H9 (cell line): Measurements from ENCODE around the gene PKN3. TPM values are rescaled to one million over a fixed set of nuclear protein-coding genes. Genes with fewer than 3 reads are reported as not detected.
A peak's percentile ranks its signal among the peaks of the same experiment; 100 is the strongest.

Experiments
- DNase-seq: peaks from one replicate; pipeline ENCODE4 v3.0.0-alpha.2; 2017
- H2AFZ ChIP-seq: one replicate; pipeline ENCODE4 v1.6.1; 2013; ENCODE audit warnings: mild to moderate bottlenecking, low read length, control low read depth, moderate library complexity
- H2AK5ac ChIP-seq: 2 replicates; pipeline ENCODE4 v1.6.1; 2013; ENCODE audit warnings: low read length, control low read depth, mixed read lengths; ENCODE audit not compliant: insufficient read length
- H2BK120ac ChIP-seq: one replicate; pipeline ENCODE4 v1.6.1; 2013; ENCODE audit warnings: low read depth, mild to moderate bottlenecking, low read length, control low read depth, inconsistent platforms; ENCODE audit not compliant: poor library complexity, severe bottlenecking
- H2BK12ac ChIP-seq: 2 replicates; pipeline ENCODE4 v1.6.1; 2013; ENCODE audit warnings: low read length, control low read depth, mixed read lengths, low read depth; ENCODE audit not compliant: insufficient read length
- H2BK15ac ChIP-seq: 2 replicates; pipeline ENCODE4 v1.6.1; 2013; ENCODE audit warnings: low read depth, low read length, control low read depth
- H2BK20ac ChIP-seq: one replicate; pipeline ENCODE4 v1.6.1; 2013; ENCODE audit warnings: low read depth, mild to moderate bottlenecking, low read length, control low read depth, inconsistent platforms; ENCODE audit not compliant: poor library complexity, severe bottlenecking
- H2BK5ac ChIP-seq: 2 replicates; pipeline ENCODE4 v1.6.1; 2013; ENCODE audit warnings: low read length, control low read depth, mixed read lengths; ENCODE audit not compliant: insufficient read length
- H3K14ac ChIP-seq: 2 replicates; pipeline ENCODE4 v1.6.1; 2013; ENCODE audit warnings: low read length, control low read depth; ENCODE audit not compliant: insufficient read depth
- H3K18ac ChIP-seq: 2 replicates; pipeline ENCODE4 v1.6.1; 2013; ENCODE audit warnings: low read depth, mild to moderate bottlenecking, mixed read lengths, low read length, control low read depth; ENCODE audit not compliant: insufficient read length
- H3K23ac ChIP-seq: 2 replicates; pipeline ENCODE4 v1.6.1; 2013; ENCODE audit warnings: low read length, control low read depth, mixed read lengths, low read depth; ENCODE audit not compliant: insufficient read length
- H3K23me2 ChIP-seq: 2 replicates; pipeline ENCODE4 v1.6.1; 2013; ENCODE audit warnings: low read depth, mild to moderate bottlenecking, mixed read lengths, low read length, control low read depth; ENCODE audit not compliant: insufficient read length, poor library complexity, severe bottlenecking
- H3K27ac ChIP-seq: 2 replicates; pipeline ENCODE4 v1.5.1; 2013; ENCODE audit warnings: low read length, control low read depth, mixed read lengths, low read depth; ENCODE audit not compliant: insufficient read length
- H3K27me3 ChIP-seq: 2 replicates; pipeline ENCODE4 v1.6.1; 2013; ENCODE audit warnings: low read length, control low read depth, inconsistent platforms; ENCODE audit not compliant: insufficient read depth
- H3K4ac ChIP-seq: 2 replicates; pipeline ENCODE4 v1.6.1; 2013; ENCODE audit warnings: low read depth, mild to moderate bottlenecking, control low read depth, inconsistent platforms, low read length, moderate library complexity
- H3K4me1 ChIP-seq: 2 replicates; pipeline ENCODE4 v1.6.1; 2013; ENCODE audit warnings: low read length, control low read depth, inconsistent platforms; ENCODE audit not compliant: insufficient read depth
- H3K4me2 ChIP-seq: 2 replicates; pipeline ENCODE4 v1.6.1; 2013; ENCODE audit warnings: low read length, control low read depth, mixed read lengths; ENCODE audit not compliant: insufficient read length, insufficient read depth
- H3K56ac ChIP-seq: 2 replicates; pipeline ENCODE4 v1.6.1; 2013; ENCODE audit warnings: low read depth, mild to moderate bottlenecking, mixed read lengths, low read length, control low read depth; ENCODE audit not compliant: insufficient read length
- H3K79me1 ChIP-seq: 2 replicates; pipeline ENCODE4 v1.6.1; 2013; ENCODE audit warnings: low read depth, mild to moderate bottlenecking, moderate library complexity, low read length, control low read depth, inconsistent platforms; ENCODE audit not compliant: insufficient read depth, poor library complexity, severe bottlenecking
- H3K79me2 ChIP-seq: 2 replicates; pipeline ENCODE4 v1.6.1; 2013; ENCODE audit warnings: low read length, control low read depth, inconsistent platforms; ENCODE audit not compliant: insufficient read depth
- H3K9ac ChIP-seq: 2 replicates; pipeline ENCODE4 v1.6.1; 2013; ENCODE audit warnings: low read length, control low read depth, mixed read lengths; ENCODE audit not compliant: insufficient read length; ENCODE audit errors: extremely low read depth
- H3K9me3 ChIP-seq: one replicate; pipeline ENCODE4 v1.6.1; 2013; ENCODE audit warnings: low read depth, low read length, inconsistent platforms; ENCODE audit not compliant: control insufficient read depth
- H3T11ph ChIP-seq: one replicate; pipeline ENCODE4 v1.6.1; 2013; ENCODE audit warnings: mild to moderate bottlenecking, low read length, control low read depth, inconsistent platforms
- H4K20me1 ChIP-seq: one replicate; pipeline ENCODE4 v1.6.1; 2013; ENCODE audit not compliant: control insufficient read depth, insufficient read length, insufficient read depth
- H4K5ac ChIP-seq: 2 replicates; pipeline ENCODE4 v1.6.1; 2013; ENCODE audit warnings: low read depth, mild to moderate bottlenecking, mixed read lengths, low read length, control low read depth; ENCODE audit not compliant: insufficient read length
- H4K8ac ChIP-seq: replicated peaks from 2 replicates; pipeline ENCODE4 v1.6.1; 2013; ENCODE audit warnings: low read length, control low read depth, mixed read lengths, low read depth; ENCODE audit not compliant: insufficient read length
- H4K91ac ChIP-seq: 2 replicates; pipeline ENCODE4 v1.6.1; 2013; ENCODE audit warnings: low read depth, mild to moderate bottlenecking, moderate library complexity, mixed read lengths, low read length, control low read depth; ENCODE audit not compliant: insufficient read length
- H3K27ac Mint-ChIP-seq, 3 experiments: 2 replicates in 2 of 3; 3 replicates in 1 of 3; pipeline ENCODE4 v1.8.0; 2020 to 2021; ENCODE audit warnings: mixed read lengths in 3 of 3, mild to moderate bottlenecking in 1 of 3, moderate library complexity in 1 of 3
- H3K27me3 Mint-ChIP-seq: 2 replicates; pipeline ENCODE4 v1.8.0; 2021; ENCODE audit warnings: low read depth, mild to moderate bottlenecking, moderate library complexity, mixed read lengths
- H3K36me3 Mint-ChIP-seq, 3 experiments: 2 replicates in 2 of 3; 3 replicates in 1 of 3; pipeline ENCODE4 v1.8.0; 2020 to 2021; ENCODE audit warnings: low read depth in 3 of 3, mixed read lengths in 3 of 3; ENCODE audit not compliant: insufficient read depth in 1 of 3
- H3K4me1 Mint-ChIP-seq, 2 experiments: 2 replicates each; pipeline ENCODE4 v1.8.0; 2020; ENCODE audit warnings: mixed read lengths in 2 of 2
- H3K4me3 Mint-ChIP-seq, 2 experiments: 2 replicates in 1 of 2; 3 replicates in 1 of 2; pipeline ENCODE4 v1.8.0; 2020 to 2021; ENCODE audit warnings: mild to moderate bottlenecking in 2 of 2, mixed read lengths in 2 of 2, moderate library complexity in 1 of 2
- H3K9me3 Mint-ChIP-seq, 2 experiments: 2 replicates in 1 of 2; 3 replicates in 1 of 2; pipeline ENCODE4 v1.8.0; 2020; ENCODE audit warnings: mild to moderate bottlenecking in 2 of 2, mixed read lengths in 2 of 2, moderate library complexity in 1 of 2
- CTCF ChIP-seq: fragments of 200-600 bp; sonication (generic); conservative IDR thresholded peaks from 3 replicates; pipeline ENCODE4 v1.8.0; 2021; ENCODE audit warnings: antibody characterized with exemption, mild to moderate bottlenecking
- WGBS: extraction: QIAGEN DNeasy Blood & Tissue Kit; methylation state at CpG from one replicate; pipeline ENCODE4 v1.1.7; 2013; ENCODE audit warnings: missing lambda C conversion rate, low lambda C conversion rate, mixed read lengths; ENCODE audit not compliant: insufficient read length; ENCODE audit errors: extremely low coverage; 5-methylcytosine and 5-hydroxymethylcytosine counted together
- total RNA-seq: library from RNA; stranded (reverse); gene quantifications from 2 replicates; pipeline ENCODE4 v1.2.1, GENCODE V29; 2021

The PKN3 gene
- total RNA-seq, 1 experiment from 2014 or later = 25.0 TPM

GRCh38 chr9:128684065-128684324 is 18.3 kb upstream of the PKN3 start:
- Histone ChIP-seq H3K27ac (peak overlapping the region; percentile 93), H3K4ac (no peak overlapping the region), H2BK20ac (no peak overlapping the region), H3K14ac (peak overlapping the region; percentile 79; the same call in 1 of the 2 replicates), H4K5ac (no peak overlapping the region), H4K20me1 (no peaks in the 10 kb centered on the region), H2BK5ac (peak overlapping the region; percentile 9), H3K23me2 (peaks cover 13% of the 10 kb centered on the region), H3K18ac (peak overlapping the region; percentile 49), H3K4me1 (peaks cover 4% of the 10 kb centered on the region; the same call in 1 of the 2 replicates), H4K8ac (no peak overlapping the region), H2AK5ac (no peak overlapping the region), H3K9ac (peak overlapping the region; percentile 92), H3K27me3 (no peaks in the 10 kb centered on the region), H2AFZ (no peak overlapping the region), H3K79me2 (peaks cover 33% of the 10 kb centered on the region), H2BK12ac (no peak overlapping the region), H2BK15ac (no peak overlapping the region), H4K91ac (no peak overlapping the region), H3K4me2 (peak overlapping the region; percentile 73), H3K23ac (no peak overlapping the region), H3K9me3 (no peaks in the 10 kb centered on the region), H3K56ac (no peak overlapping the region), H2BK120ac (no peak overlapping the region), H3K79me1 (no peaks in the 10 kb centered on the region), H3T11ph (no peak overlapping the region)
- TF ChIP-seq CTCF = no peak
- Mint-ChIP-seq H3K4me1 (peaks cover 42 to 44% of the 10 kb centered on the region in 2 experiments), H3K27me3 (no peaks in the 10 kb centered on the region), H3K4me3 (peak overlapping the region; percentile 95 to 100), H3K9me3 (peaks cover 6 to 13% of the 10 kb centered on the region in 2 experiments), H3K36me3 (peaks cover 28 to 40% (median 40%) of the 10 kb centered on the region in 3 experiments), H3K27ac (peak overlapping the region; percentile 99)
- no peak for DNase-seq
- WGBS = no CpG with 5 or more reads among the region's 3 CpGs
